ENCODE measurements around the gene MAD1L1.
A peak's percentile ranks its signal among the peaks of the same experiment; 100 is the strongest.

Gene MAD1L1

DNA sequence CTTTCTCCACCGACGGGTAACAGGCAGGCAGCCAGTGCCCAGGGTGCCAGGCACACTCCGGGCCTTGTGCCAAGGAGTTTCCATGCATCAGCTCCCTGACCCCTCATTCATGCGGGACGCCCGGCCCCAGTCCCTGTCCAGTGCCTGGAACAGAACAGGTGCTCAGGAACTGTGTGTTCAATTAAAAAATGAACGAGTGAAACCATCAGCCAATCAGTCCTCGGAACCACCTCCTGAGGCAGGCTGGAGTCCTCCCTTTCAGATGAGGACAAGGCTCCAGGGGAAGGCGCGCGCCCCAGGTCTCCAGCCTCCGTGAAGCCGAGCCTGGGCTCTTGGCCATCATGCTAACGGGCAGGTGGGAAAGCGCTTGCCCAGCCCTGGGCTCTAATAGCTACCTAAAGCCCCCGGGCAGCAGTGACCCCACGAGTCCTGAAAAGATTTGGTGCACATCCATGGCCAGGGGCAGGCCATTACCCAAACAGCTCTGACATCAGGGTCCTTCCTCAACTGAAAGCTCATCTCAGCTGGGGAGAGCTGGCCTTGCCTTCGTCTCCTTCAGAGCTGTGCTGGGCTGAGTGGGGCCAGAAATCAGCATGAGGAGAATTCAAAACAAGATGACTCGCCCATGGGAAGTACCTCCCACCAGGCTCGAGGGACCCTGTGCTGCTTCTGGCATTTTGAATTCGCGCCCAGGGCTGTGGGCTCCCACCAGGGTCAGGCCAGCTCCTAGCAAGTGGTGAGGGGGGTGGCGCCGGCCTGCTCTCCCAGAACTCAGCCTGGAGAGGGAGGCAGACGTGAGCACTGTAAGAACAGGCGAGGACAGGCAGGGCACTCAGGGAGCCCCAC is 200.5 kb downstream of the MAD1L1 start:
- TF ChIP-seq, protein P1, sequence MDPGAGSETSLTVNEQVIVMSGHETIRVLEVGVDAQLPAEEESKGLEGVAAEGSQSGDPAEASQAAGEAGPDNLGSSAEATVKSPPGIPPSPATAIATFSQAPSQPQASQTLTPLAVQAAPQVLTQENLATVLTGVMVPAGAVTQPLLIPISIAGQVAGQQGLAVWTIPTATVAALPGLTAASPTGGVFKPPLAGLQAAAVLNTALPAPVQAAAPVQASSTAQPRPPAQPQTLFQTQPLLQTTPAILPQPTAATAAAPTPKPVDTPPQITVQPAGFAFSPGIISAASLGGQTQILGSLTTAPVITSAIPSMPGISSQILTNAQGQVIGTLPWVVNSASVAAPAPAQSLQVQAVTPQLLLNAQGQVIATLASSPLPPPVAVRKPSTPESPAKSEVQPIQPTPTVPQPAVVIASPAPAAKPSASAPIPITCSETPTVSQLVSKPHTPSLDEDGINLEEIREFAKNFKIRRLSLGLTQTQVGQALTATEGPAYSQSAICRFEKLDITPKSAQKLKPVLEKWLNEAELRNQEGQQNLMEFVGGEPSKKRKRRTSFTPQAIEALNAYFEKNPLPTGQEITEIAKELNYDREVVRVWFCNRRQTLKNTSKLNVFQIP (CRISPR knock-in tag; IDR thresholded peaks at IDR 0.05; ENCODE audit: borderline replicate concordance, low read depth), result no peak
- TF ChIP-seq, protein P2, sequence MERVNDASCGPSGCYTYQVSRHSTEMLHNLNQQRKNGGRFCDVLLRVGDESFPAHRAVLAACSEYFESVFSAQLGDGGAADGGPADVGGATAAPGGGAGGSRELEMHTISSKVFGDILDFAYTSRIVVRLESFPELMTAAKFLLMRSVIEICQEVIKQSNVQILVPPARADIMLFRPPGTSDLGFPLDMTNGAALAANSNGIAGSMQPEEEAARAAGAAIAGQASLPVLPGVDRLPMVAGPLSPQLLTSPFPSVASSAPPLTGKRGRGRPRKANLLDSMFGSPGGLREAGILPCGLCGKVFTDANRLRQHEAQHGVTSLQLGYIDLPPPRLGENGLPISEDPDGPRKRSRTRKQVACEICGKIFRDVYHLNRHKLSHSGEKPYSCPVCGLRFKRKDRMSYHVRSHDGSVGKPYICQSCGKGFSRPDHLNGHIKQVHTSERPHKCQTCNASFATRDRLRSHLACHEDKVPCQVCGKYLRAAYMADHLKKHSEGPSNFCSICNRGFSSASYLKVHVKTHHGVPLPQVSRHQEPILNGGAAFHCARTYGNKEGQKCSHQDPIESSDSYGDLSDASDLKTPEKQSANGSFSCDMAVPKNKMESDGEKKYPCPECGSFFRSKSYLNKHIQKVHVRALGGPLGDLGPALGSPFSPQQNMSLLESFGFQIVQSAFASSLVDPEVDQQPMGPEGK (CRISPR knock-in tag; IDR thresholded peaks at IDR 0.05; ENCODE audit: borderline replicate concordance), result no peak
- TF ChIP-seq ZFP3 (CRISPR knock-in tag; IDR thresholded peaks at IDR 0.05), result no peak
- TF ChIP-seq, protein P3, sequence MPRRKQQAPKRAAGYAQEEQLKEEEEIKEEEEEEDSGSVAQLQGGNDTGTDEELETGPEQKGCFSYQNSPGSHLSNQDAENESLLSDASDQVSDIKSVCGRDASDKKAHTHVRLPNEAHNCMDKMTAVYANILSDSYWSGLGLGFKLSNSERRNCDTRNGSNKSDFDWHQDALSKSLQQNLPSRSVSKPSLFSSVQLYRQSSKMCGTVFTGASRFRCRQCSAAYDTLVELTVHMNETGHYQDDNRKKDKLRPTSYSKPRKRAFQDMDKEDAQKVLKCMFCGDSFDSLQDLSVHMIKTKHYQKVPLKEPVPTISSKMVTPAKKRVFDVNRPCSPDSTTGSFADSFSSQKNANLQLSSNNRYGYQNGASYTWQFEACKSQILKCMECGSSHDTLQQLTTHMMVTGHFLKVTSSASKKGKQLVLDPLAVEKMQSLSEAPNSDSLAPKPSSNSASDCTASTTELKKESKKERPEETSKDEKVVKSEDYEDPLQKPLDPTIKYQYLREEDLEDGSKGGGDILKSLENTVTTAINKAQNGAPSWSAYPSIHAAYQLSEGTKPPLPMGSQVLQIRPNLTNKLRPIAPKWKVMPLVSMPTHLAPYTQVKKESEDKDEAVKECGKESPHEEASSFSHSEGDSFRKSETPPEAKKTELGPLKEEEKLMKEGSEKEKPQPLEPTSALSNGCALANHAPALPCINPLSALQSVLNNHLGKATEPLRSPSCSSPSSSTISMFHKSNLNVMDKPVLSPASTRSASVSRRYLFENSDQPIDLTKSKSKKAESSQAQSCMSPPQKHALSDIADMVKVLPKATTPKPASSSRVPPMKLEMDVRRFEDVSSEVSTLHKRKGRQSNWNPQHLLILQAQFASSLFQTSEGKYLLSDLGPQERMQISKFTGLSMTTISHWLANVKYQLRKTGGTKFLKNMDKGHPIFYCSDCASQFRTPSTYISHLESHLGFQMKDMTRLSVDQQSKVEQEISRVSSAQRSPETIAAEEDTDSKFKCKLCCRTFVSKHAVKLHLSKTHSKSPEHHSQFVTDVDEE (CRISPR knock-in tag; IDR thresholded peaks at IDR 0.05), result no peak
- no peak for TF ChIP-seq RARB (CRISPR knock-in tag; IDR thresholded peaks at IDR 0.05)
- TF ChIP-seq ZC3H10 (CRISPR knock-in tag; IDR thresholded peaks at IDR 0.05), result no peak
- no peak for TF ChIP-seq ZNF70 (CRISPR knock-in tag; IDR thresholded peaks at IDR 0.05)
- TF ChIP-seq ISL1 (CRISPR knock-in tag; IDR thresholded peaks at IDR 0.05), result no peak
- no peak for TF ChIP-seq ARNTL (CRISPR knock-in tag; IDR thresholded peaks at IDR 0.05; ENCODE audit: borderline replicate concordance, low read depth)
- no peak for TF ChIP-seq ZNF565 (CRISPR knock-in tag; conservative IDR thresholded peaks at IDR 0.05; ENCODE audit: low read depth)
- TF ChIP-seq SNAI2 (CRISPR knock-in tag; IDR thresholded peaks at IDR 0.05), result no peak
- TF ChIP-seq PPARA (CRISPR knock-in tag; IDR thresholded peaks at IDR 0.05; ENCODE audit: borderline replicate concordance), result no peak
- TF ChIP-seq, protein P4, sequence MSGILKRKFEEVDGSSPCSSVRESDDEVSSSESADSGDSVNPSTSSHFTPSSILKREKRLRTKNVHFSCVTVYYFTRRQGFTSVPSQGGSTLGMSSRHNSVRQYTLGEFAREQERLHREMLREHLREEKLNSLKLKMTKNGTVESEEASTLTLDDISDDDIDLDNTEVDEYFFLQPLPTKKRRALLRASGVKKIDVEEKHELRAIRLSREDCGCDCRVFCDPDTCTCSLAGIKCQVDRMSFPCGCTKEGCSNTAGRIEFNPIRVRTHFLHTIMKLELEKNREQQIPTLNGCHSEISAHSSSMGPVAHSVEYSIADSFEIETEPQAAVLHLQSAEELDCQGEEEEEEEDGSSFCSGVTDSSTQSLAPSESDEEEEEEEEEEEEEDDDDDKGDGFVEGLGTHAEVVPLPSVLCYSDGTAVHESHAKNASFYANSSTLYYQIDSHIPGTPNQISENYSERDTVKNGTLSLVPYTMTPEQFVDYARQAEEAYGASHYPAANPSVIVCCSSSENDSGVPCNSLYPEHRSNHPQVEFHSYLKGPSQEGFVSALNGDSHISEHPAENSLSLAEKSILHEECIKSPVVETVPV (CRISPR knock-in tag; IDR thresholded peaks at IDR 0.05), result no peak
- no peak for TF ChIP-seq CSDC2 (CRISPR knock-in tag; IDR thresholded peaks at IDR 0.05)
- TF ChIP-seq OSR1 (CRISPR knock-in tag; IDR thresholded peaks at IDR 0.05), result no peak
- no peak for TF ChIP-seq BACH2 (CRISPR knock-in tag; IDR thresholded peaks at IDR 0.05; ENCODE audit: borderline replicate concordance)

DNA sequence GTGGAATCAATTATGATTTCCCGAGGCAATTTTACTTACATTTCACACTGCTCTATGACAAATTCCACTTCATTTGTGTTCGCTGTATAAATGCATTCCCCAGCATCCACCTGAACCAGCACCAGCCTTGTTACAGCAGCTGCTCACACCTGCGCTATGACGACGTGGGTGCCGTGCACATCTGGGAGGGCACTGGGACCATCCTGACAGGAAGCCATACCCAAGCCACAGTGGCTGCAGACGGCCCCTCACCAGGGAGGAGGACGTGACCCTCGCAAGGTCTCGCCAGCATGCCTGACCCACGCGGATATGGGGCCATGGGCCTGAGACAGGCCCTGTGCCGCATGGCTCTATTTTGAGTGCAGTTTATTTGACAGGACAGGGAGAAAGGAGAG is 201.3 kb downstream of the MAD1L1 start:
- no peak; the same call in 2 of the 3 replicates for ATAC-seq
- TF ChIP-seq ISL1 (CRISPR knock-in tag; IDR thresholded peaks at IDR 0.05), result no peak
- TF ChIP-seq, protein P1 (CRISPR knock-in tag; IDR thresholded peaks at IDR 0.05; ENCODE audit: borderline replicate concordance, low read depth), result no peak
- TF ChIP-seq ESRRG (CRISPR knock-in tag; IDR thresholded peaks at IDR 0.05), result no peak
- TF ChIP-seq PPARA (CRISPR knock-in tag; IDR thresholded peaks at IDR 0.05; ENCODE audit: borderline replicate concordance), result no peak
- TF ChIP-seq TCF4 (CRISPR knock-in tag; IDR thresholded peaks at IDR 0.05; ENCODE audit: borderline replicate concordance), result no peak
- TF ChIP-seq, protein P5, sequence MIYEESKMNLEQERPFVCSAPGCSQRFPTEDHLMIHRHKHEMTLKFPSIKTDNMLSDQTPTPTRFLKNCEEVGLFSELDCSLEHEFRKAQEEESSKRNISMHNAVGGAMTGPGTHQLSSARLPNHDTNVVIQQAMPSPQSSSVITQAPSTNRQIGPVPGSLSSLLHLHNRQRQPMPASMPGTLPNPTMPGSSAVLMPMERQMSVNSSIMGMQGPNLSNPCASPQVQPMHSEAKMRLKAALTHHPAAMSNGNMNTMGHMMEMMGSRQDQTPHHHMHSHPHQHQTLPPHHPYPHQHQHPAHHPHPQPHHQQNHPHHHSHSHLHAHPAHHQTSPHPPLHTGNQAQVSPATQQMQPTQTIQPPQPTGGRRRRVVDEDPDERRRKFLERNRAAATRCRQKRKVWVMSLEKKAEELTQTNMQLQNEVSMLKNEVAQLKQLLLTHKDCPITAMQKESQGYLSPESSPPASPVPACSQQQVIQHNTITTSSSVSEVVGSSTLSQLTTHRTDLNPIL (CRISPR knock-in tag; IDR thresholded peaks at IDR 0.05; ENCODE audit: low read depth), result no peak
- no peak for TF ChIP-seq OSR1 (CRISPR knock-in tag; IDR thresholded peaks at IDR 0.05)
- TF ChIP-seq ZC3H10 (CRISPR knock-in tag; IDR thresholded peaks at IDR 0.05), result no peak
- no peak for TF ChIP-seq GLIS3 (CRISPR knock-in tag; IDR thresholded peaks at IDR 0.05)
- TF ChIP-seq, protein P2 (CRISPR knock-in tag; IDR thresholded peaks at IDR 0.05; ENCODE audit: borderline replicate concordance), result no peak
- TF ChIP-seq CSDC2 (CRISPR knock-in tag; IDR thresholded peaks at IDR 0.05), result no peak
- no peak for TF ChIP-seq RARB (CRISPR knock-in tag; IDR thresholded peaks at IDR 0.05)
- no peak for TF ChIP-seq ZNF70 (CRISPR knock-in tag; IDR thresholded peaks at IDR 0.05)
- no peak for TF ChIP-seq BACH2 (CRISPR knock-in tag; IDR thresholded peaks at IDR 0.05; ENCODE audit: borderline replicate concordance)
- TF ChIP-seq, protein P3 (CRISPR knock-in tag; IDR thresholded peaks at IDR 0.05), result no peak
- TF ChIP-seq TOX (CRISPR knock-in tag; IDR thresholded peaks at IDR 0.05; ENCODE audit: borderline replicate concordance), result no peak

More for the DNA sequence above, 200.5 kb downstream of the MAD1L1 start:
- ATAC-seq, result peak; percentile 51

Measured in SK-N-SH treated with all-trans-retinoic acid at 6 μM for 48 hours (cell line).